ENCODE measurements around the gene FCGR3A. TPM values are rescaled to one million over a fixed set of nuclear protein-coding genes. Genes with fewer than 3 reads are reported as not detected.
A peak's percentile ranks its signal among the peaks of the same experiment; 100 is the strongest.
"Not testable (repeated sequence)": the region's sequence is repeated elsewhere in the genome, so short reads cannot be mapped to it uniquely, and the experiment has no call there.

FCGR3A gene
- polyA plus RNA-seq, 1 of the 3 experiments (the other 2 are of a cell fraction) = not detected

DNA sequence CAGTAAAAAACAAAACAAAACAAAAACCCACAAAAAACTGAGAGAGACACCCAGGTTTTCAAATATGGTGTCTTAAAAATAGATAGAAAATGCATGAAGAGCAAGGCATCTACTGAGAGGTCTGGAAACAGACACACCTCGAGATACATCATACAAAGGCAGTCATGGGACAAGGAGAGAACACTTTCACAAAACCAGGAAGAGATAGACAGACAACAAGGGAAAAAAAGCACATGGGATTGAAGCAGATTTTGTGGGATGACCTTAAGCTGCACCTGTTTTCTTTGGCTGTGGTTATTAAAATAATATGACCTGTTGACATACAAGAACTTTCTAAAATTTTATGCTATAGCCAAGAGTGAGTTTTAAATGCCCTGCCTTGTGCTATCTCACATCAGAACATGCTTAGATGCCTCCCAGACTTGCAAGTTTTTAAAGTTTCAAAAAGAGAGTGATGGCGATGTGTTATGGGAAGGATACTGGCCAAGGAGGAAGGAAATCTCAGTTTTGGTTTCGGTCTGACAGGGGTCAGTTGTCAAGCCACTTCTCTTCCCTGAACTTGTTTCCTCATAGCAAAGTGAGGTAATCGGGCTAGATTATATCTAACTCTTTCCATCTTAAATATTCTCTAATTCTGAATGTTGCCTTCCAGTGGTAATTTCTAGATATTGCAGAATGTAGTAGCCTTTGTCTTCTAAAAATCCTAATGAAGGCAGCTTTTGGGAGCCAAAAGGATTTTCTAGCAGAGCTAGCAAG is 11.5 kb upstream of the FCGR3A start:
- H3K4me3 ChIP-seq (ENCODE audit: low read depth in 2 of 2, low read length in 1 of 2); H3K27ac ChIP-seq (ENCODE audit: low read depth in 2 of 2, low read length in 1 of 2); H3K9ac ChIP-seq; H3K79me2 ChIP-seq (ENCODE audit: insufficient read depth); H3K9me2 ChIP-seq; H3K9me3 ChIP-seq; H4K20me1 ChIP-seq (ENCODE audit: insufficient read depth); CTCF ChIA-PET; H3F3A ChIP-seq (replicated peaks; ENCODE audit: insufficient read depth); POLR2A ChIA-PET; H3K36me3 ChIP-seq (replicated peaks in 1 of 2; ENCODE audit: control insufficient read depth in 1 of 2, insufficient read depth in 2 of 2, low read length in 1 of 2); H3K4me1 ChIP-seq (ENCODE audit: control insufficient read depth in 1 of 2, insufficient read depth in 2 of 2, low read depth in 1 of 2, low read length in 1 of 2); H3K4me2 ChIP-seq; DNase-seq: not testable (repeated sequence)
- Histone ChIP-seq H2AFZ (ENCODE audit: low read depth) (0 out of 2 replicates have a peak overlapping the region, but pooled peaks have one; percentile 29), H3K27me3 (ENCODE audit: insufficient read depth) (peaks cover 22% of the 10 kb centered on the region; the same call in 1 of the 2 replicates)
- WGBS (ENCODE audit: low lambda C conversion rate) = 15% methylated on average over 4 of the region's 4 CpGs
- TF ChIP-seq, protein P1, sequence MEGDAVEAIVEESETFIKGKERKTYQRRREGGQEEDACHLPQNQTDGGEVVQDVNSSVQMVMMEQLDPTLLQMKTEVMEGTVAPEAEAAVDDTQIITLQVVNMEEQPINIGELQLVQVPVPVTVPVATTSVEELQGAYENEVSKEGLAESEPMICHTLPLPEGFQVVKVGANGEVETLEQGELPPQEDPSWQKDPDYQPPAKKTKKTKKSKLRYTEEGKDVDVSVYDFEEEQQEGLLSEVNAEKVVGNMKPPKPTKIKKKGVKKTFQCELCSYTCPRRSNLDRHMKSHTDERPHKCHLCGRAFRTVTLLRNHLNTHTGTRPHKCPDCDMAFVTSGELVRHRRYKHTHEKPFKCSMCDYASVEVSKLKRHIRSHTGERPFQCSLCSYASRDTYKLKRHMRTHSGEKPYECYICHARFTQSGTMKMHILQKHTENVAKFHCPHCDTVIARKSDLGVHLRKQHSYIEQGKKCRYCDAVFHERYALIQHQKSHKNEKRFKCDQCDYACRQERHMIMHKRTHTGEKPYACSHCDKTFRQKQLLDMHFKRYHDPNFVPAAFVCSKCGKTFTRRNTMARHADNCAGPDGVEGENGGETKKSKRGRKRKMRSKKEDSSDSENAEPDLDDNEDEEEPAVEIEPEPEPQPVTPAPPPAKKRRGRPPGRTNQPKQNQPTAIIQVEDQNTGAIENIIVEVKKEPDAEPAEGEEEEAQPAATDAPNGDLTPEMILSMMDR (IDR thresholded peaks at IDR 0.05) = peak; percentile 17; the same call in 1 of the 2 replicates

DNA sequence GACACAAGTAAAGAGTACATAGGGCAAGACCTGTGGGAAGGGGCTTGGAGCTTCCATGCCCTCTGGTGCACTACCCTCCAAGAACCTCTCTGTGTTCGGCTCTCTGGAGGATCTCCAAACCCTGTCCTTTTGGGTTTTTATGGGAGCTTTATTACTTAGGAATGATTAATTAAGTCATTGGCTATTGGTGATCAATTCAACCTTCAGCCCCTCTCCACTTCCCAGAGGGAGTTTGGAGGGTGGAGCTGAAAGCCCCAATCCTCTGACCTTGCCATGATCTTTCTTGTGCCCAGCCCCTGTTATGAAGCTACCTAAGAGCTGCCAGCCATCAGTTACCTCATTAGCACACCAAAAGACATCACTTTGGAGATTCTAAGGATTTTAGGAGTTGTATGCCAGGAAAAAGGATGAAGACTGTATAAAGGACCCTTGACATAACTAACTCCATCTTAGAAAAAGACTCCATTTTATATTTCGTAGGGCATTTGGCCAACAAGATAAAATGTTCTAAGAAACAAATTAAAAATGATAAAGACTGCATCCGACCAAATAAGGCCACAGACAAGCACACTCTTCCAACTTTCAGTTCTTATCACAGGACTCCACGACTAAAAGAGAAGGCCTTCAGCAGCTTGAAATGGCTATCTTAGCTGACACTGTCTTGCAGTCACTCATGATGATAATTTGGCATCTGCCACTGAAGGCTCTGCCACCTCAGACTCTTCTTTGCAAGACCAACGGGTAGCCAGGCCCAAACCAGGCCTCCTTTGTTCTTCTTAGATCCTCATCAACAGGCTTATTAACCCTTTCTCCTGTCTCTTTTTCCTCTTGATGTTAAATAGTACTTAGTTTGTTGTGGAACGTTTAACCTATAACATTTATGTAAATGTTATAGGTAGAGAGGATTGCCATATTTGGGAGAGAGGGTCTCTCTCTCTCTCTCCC is 8.2 kb upstream of the FCGR3A start:
- H2AFZ ChIP-seq (ENCODE audit: low read depth); H3K36me3 ChIP-seq (replicated peaks in 1 of 2; ENCODE audit: control insufficient read depth in 1 of 2, insufficient read depth in 2 of 2, low read length in 1 of 2); H3K9me3 ChIP-seq; H3K4me1 ChIP-seq (ENCODE audit: control insufficient read depth in 1 of 2, insufficient read depth in 2 of 2, low read depth in 1 of 2, low read length in 1 of 2); H3F3A ChIP-seq (replicated peaks; ENCODE audit: insufficient read depth); H3K27me3 ChIP-seq (ENCODE audit: insufficient read depth); CTCF ChIA-PET; H3K4me3 ChIP-seq (ENCODE audit: low read depth in 2 of 2, low read length in 1 of 2); H3K79me2 ChIP-seq (ENCODE audit: insufficient read depth); H3K27ac ChIP-seq (ENCODE audit: low read depth in 2 of 2, low read length in 1 of 2); H3K9ac ChIP-seq; DNase-seq; POLR2A ChIA-PET; H3K4me2 ChIP-seq; H3K9me2 ChIP-seq; H4K20me1 ChIP-seq (ENCODE audit: insufficient read depth): not testable (repeated sequence)
- 4% methylated on average over 5 of the region's 6 CpGs for WGBS (ENCODE audit: low lambda C conversion rate)

DNA sequence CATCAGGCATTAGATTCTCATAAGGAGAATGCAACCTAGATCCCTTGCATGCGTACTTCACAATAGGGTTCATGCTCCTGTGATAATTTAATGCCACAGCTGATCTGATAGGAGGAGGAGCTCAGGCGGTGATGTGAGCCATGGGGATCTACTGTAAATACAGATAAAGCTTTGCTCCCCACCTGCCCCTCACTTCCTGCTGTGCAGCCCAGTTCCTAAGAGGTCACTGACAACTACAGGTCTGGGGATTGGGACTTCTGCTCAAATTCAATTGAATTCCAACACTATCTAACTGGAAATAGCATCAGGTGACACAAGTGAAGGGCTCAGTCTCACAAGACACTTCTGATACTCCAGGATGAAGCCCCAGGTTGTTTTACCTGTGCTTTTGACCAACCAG is 7.4 kb upstream of the FCGR3A start:
- CTCF ChIA-PET; H3K27ac ChIP-seq (ENCODE audit: low read depth in 2 of 2, low read length in 1 of 2); H4K20me1 ChIP-seq (ENCODE audit: insufficient read depth); H3K4me2 ChIP-seq; H3K4me3 ChIP-seq (ENCODE audit: low read depth in 2 of 2, low read length in 1 of 2); H3K79me2 ChIP-seq (ENCODE audit: insufficient read depth); H3K27me3 ChIP-seq (ENCODE audit: insufficient read depth); H3F3A ChIP-seq (replicated peaks; ENCODE audit: insufficient read depth); H3K4me1 ChIP-seq (ENCODE audit: control insufficient read depth in 1 of 2, insufficient read depth in 2 of 2, low read depth in 1 of 2, low read length in 1 of 2); H3K9me2 ChIP-seq; H3K36me3 ChIP-seq (replicated peaks in 1 of 2; ENCODE audit: control insufficient read depth in 1 of 2, insufficient read depth in 2 of 2, low read length in 1 of 2); DNase-seq; H3K9me3 ChIP-seq; POLR2A ChIA-PET; H2AFZ ChIP-seq (ENCODE audit: low read depth); H3K9ac ChIP-seq: not testable (repeated sequence)
- no CpG with 5 or more reads among the region's 2 CpGs for WGBS (ENCODE audit: low lambda C conversion rate)

DNA sequence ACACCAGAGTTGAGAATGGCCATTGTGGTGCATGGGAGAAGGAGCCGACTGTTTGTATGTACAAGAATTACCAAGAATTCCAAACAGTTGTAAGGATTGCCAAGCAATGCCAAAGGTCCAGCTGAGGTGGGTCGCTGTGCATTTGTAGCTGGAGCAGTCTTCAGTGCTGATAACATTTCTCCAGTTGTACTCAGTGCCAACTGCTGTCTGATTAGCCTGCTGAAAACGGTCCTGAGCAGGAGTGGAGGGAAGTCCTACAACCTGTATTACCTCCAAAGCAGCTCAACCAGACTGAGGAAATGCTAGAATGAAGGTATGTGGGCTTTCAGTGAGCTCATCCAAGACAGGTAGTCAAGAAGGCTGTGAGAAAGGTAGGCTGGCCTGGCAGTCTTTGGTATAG is 6.5 kb upstream of the FCGR3A start:
- H3K4me3 ChIP-seq (ENCODE audit: low read depth in 2 of 2, low read length in 1 of 2); CTCF ChIA-PET; H4K20me1 ChIP-seq (ENCODE audit: insufficient read depth); H3K27me3 ChIP-seq (ENCODE audit: insufficient read depth); H3K4me2 ChIP-seq; DNase-seq; H3K9me3 ChIP-seq; H3K27ac ChIP-seq (ENCODE audit: low read depth in 2 of 2, low read length in 1 of 2); H3K36me3 ChIP-seq (replicated peaks in 1 of 2; ENCODE audit: control insufficient read depth in 1 of 2, insufficient read depth in 2 of 2, low read length in 1 of 2); H3K79me2 ChIP-seq (ENCODE audit: insufficient read depth); H3K9ac ChIP-seq; H3F3A ChIP-seq (replicated peaks; ENCODE audit: insufficient read depth); H2AFZ ChIP-seq (ENCODE audit: low read depth); POLR2A ChIA-PET; H3K9me2 ChIP-seq; H3K4me1 ChIP-seq (ENCODE audit: control insufficient read depth in 1 of 2, insufficient read depth in 2 of 2, low read depth in 1 of 2, low read length in 1 of 2): not testable (repeated sequence)
- 0% methylated on average over 3 of the region's 3 CpGs for WGBS (ENCODE audit: low lambda C conversion rate)

DNA sequence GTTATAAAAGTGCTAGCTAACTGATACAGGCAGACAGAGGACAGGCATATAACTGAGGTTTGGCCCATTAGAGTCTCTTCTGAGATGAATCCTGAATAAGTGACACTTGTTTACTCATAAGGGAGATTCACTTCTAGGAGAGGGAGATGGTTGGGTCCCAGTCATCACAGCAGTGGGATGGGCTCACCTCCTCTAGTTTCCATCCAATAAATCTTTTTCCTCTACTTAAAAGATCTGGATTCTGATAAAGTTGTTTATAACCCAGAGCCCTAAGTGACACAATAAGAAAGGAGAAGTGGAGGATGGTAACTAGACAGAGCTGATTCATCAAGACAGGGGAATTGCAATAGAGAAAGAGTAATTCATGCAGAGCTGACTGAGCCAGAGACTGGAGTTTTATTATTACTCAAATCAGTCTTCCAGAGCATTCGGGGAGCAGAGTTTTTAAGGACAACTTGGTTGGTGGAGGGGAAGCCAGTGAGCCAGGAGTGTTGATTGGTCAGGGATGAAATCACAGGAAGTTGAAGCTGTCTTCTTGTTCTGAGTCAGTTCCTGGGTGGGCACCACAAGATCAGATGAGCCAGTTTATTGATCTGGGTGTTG is 5.3 kb upstream of the FCGR3A start:
- H3K36me3 ChIP-seq (replicated peaks in 1 of 2; ENCODE audit: control insufficient read depth in 1 of 2, insufficient read depth in 2 of 2, low read length in 1 of 2); H4K20me1 ChIP-seq (ENCODE audit: insufficient read depth); H3K9me3 ChIP-seq; H3K27ac ChIP-seq (ENCODE audit: low read depth in 2 of 2, low read length in 1 of 2); H3K4me1 ChIP-seq (ENCODE audit: control insufficient read depth in 1 of 2, insufficient read depth in 2 of 2, low read depth in 1 of 2, low read length in 1 of 2); H3K9ac ChIP-seq; H3K79me2 ChIP-seq (ENCODE audit: insufficient read depth); H2AFZ ChIP-seq (ENCODE audit: low read depth); H3K4me2 ChIP-seq; POLR2A ChIA-PET; H3K4me3 ChIP-seq (ENCODE audit: low read depth in 2 of 2, low read length in 1 of 2); CTCF ChIA-PET; H3F3A ChIP-seq (replicated peaks; ENCODE audit: insufficient read depth); H3K27me3 ChIP-seq (ENCODE audit: insufficient read depth); H3K9me2 ChIP-seq; DNase-seq: not testable (repeated sequence)
- 0% methylated on average over 1 of the region's 1 CpG for WGBS (ENCODE audit: low lambda C conversion rate)

Measured in SK-N-SH (cell line).